Loucy (cell line): ENCODE measurements around the gene LTBP4.

Experiments used
- H2AFZ ChIP-seq: fragments of 200-600 bp; sonication (generic); 2 replicates; pipeline ENCODE4 v1.6.0; 2016; ENCODE audit warnings: antibody characterized with exemption, mild to moderate bottlenecking, low read length, moderate library complexity
- H3F3A ChIP-seq: fragments of 200-600 bp; 2 replicates; pipeline ENCODE4 v1.6.0; 2016; ENCODE audit warnings: antibody characterized with exemption, low read depth, mild to moderate bottlenecking
- H3K27me3 ChIP-seq: fragments of 200-600 bp; sonication (generic); 2 replicates; pipeline ENCODE4 v1.6.1; 2014; ENCODE audit warnings: low read length, mild to moderate bottlenecking; ENCODE audit not compliant: insufficient read depth, poor library complexity, severe bottlenecking
- H3K36me3 ChIP-seq: fragments of 200-600 bp; sonication (generic); 2 replicates; pipeline ENCODE4 v1.6.1; 2016; ENCODE audit warnings: low read length; ENCODE audit not compliant: insufficient read depth
- H3K4me1 ChIP-seq: fragments of 200-600 bp; sonication (generic); 2 replicates; pipeline ENCODE4 v1.5.1; 2014; ENCODE audit warnings: low read length, mild to moderate bottlenecking; ENCODE audit not compliant: insufficient read depth, poor library complexity, severe bottlenecking
- H3K4me2 ChIP-seq: fragments of 200-600 bp; sonication (generic); 2 replicates; pipeline ENCODE4 v1.6.0; 2014; ENCODE audit warnings: antibody characterized with exemption, low read length, low read depth, mild to moderate bottlenecking; ENCODE audit not compliant: poor library complexity, severe bottlenecking
- H3K4me3 ChIP-seq: fragments of 200-600 bp; sonication (generic); 2 replicates; pipeline ENCODE4 v1.5.1; 2014; ENCODE audit warnings: low read length, mild to moderate bottlenecking, mixed read lengths; ENCODE audit not compliant: poor library complexity, severe bottlenecking
- H3K79me2 ChIP-seq: fragments of 200-600 bp; sonication (generic); 2 replicates; pipeline ENCODE4 v1.6.1; 2014; ENCODE audit warnings: low read length; ENCODE audit not compliant: insufficient read depth
- H3K9ac ChIP-seq: fragments of 200-600 bp; sonication (generic); 2 replicates; pipeline ENCODE4 v1.6.0; 2014; ENCODE audit warnings: mild to moderate bottlenecking, low read depth, low read length, moderate library complexity; ENCODE audit not compliant: poor library complexity, severe bottlenecking
- H3K9me2 ChIP-seq: fragments of 200-600 bp; sonication (generic); replicated peaks from 2 replicates; pipeline ENCODE4 v1.6.1; 2016; ENCODE audit warnings: low read depth, low read length, mixed read lengths
- H3K9me3 ChIP-seq: fragments of 200-600 bp; sonication (generic); 2 replicates; pipeline ENCODE4 v1.6.1; 2014; ENCODE audit warnings: mild to moderate bottlenecking, antibody characterized with exemption, low read length, low read depth; ENCODE audit not compliant: insufficient read depth
- H4K20me1 ChIP-seq: fragments of 200-600 bp; sonication (generic); 2 replicates; pipeline ENCODE4 v1.6.0; 2014; ENCODE audit warnings: antibody characterized with exemption, low read length, mild to moderate bottlenecking; ENCODE audit not compliant: insufficient read depth, poor library complexity, severe bottlenecking
- EZH2phosphoT487 ChIP-seq: fragments of 200-600 bp; IDR thresholded peaks from 2 replicates; pipeline ENCODE4 v1.6.1; 2018; ENCODE audit warnings: antibody characterized with exemption, mild to moderate bottlenecking, moderate library complexity, borderline replicate concordance
- TF ChIP-seq, protein P1 (sequence below): fragments of 200-600 bp; sonication (generic); conservative IDR thresholded peaks from 2 replicates; pipeline ENCODE4 v1.5.1; 2014; ENCODE audit warnings: mild to moderate bottlenecking, antibody characterized with exemption, low read length

The LTBP4 gene

DNA sequence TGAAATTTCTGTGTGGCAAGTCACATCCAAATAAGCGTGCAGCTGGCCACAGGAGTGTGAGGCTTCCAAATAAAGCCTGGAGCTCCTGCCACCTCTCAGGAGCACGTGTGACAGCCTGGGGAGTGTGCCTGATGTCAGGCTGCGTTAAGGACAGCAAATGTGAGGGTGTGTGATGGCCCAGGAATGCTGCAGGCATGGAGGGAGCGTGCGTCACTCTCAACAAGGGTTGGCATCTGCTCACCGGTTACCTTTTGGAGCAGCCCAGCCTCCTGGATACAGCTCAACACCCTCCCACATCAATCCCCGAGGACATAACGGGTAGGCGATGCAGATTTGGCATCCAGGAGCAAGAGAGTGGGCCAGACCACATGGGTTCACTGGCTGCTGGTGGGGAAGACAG lies 70.2 kb downstream of the LTBP4 start:
- Histone ChIP-seq H3K79me2 (no peaks in the 10 kb centered on the region), H4K20me1 (no peaks in the 10 kb centered on the region), H3F3A (no peaks in the 10 kb centered on the region), H3K9ac (no peak overlapping the region), H3K9me3 (no peaks in the 10 kb centered on the region), H3K9me2 (no peaks in the 10 kb centered on the region), H3K27me3 (no peaks in the 10 kb centered on the region), H3K36me3 (no peaks in the 10 kb centered on the region; the same call in 1 of the 2 replicates), H3K4me2 (no peak overlapping the region), H3K4me3 (no peak overlapping the region), H2AFZ (no peak overlapping the region), H3K4me1 (peaks cover 13% of the 10 kb centered on the region)
- no peak for TF ChIP-seq EZH2phosphoT487
- TF ChIP-seq, protein P1, sequence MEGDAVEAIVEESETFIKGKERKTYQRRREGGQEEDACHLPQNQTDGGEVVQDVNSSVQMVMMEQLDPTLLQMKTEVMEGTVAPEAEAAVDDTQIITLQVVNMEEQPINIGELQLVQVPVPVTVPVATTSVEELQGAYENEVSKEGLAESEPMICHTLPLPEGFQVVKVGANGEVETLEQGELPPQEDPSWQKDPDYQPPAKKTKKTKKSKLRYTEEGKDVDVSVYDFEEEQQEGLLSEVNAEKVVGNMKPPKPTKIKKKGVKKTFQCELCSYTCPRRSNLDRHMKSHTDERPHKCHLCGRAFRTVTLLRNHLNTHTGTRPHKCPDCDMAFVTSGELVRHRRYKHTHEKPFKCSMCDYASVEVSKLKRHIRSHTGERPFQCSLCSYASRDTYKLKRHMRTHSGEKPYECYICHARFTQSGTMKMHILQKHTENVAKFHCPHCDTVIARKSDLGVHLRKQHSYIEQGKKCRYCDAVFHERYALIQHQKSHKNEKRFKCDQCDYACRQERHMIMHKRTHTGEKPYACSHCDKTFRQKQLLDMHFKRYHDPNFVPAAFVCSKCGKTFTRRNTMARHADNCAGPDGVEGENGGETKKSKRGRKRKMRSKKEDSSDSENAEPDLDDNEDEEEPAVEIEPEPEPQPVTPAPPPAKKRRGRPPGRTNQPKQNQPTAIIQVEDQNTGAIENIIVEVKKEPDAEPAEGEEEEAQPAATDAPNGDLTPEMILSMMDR: no peak

DNA sequence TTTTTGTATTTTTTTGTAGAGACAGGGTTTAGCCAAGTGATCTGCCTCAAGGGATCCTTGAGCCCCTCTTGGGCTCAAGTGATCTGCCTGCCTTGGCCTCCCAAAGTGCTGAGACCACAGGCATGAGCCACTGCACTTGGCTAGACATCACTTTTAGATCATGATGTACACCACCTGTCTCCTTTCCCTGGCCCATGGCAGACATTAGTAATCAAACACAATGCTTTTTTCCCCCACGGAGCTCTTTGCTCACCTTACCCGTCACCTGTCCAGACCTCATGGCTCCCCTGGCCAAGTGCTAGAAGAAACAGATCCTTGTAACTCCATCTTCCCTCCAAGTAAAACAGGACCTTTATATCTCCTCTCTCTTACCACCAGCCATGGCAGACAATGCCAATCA lies 70.9 kb downstream of the LTBP4 start:
- Histone ChIP-seq H3K4me3 (no peak overlapping the region), H2AFZ (no peak overlapping the region), H3K9ac (no peak overlapping the region), H3K4me2 (no peak overlapping the region), H4K20me1 (no peaks in the 10 kb centered on the region), H3K36me3 (no peaks in the 10 kb centered on the region; the same call in 1 of the 2 replicates), H3F3A (no peaks in the 10 kb centered on the region), H3K9me2 (no peaks in the 10 kb centered on the region), H3K79me2 (no peaks in the 10 kb centered on the region), H3K4me1 (peaks cover 13% of the 10 kb centered on the region), H3K9me3 (no peaks in the 10 kb centered on the region), H3K27me3 (no peaks in the 10 kb centered on the region)
- no peak for TF ChIP-seq EZH2phosphoT487
- TF ChIP-seq, protein P1: no peak

- Histone ChIP-seq H3K27me3 (no peaks in the 10 kb centered on the region), H3K4me2 (no peak overlapping the region), H3K36me3 (no peaks in the 10 kb centered on the region; the same call in 1 of the 2 replicates), H3K4me3 (no peak overlapping the region), H3K9ac (no peak overlapping the region), H3K4me1 (peaks cover 13% of the 10 kb centered on the region), H3F3A (no peaks in the 10 kb centered on the region), H3K9me3 (no peaks in the 10 kb centered on the region), H3K9me2 (no peaks in the 10 kb centered on the region), H3K79me2 (no peaks in the 10 kb centered on the region), H4K20me1 (no peaks in the 10 kb centered on the region), H2AFZ (no peak overlapping the region)
- TF ChIP-seq, protein P1: no peak
- TF ChIP-seq EZH2phosphoT487: no peak
These were observed 71.6 kb downstream of the LTBP4 start for GRCh38 chr19:40672573-40673299.
